Aorta (tissue), 5 donors: ENCODE results near the gene RPS6KA4. TPM values are rescaled to one million over a fixed set of nuclear protein-coding genes. Genes with fewer than 3 reads are reported as not detected.
"Not testable (repeated sequence)": the region's sequence is repeated elsewhere in the genome, so short reads cannot be mapped to it uniquely, and the experiment has no call there.

Experiments used
- ATAC-seq: fragments of 200-7000 bp; cut with Tn5 transposase; one replicate; pipeline ENCODE4 v1.9.1; 2022; ENCODE audit warnings: moderate library complexity; ENCODE audit not compliant: low FRiP score
- DNase-seq, 2 donors: peaks; one replicate each; pipeline ENCODE4 v3.0.0-alpha.2; 2020
- H3K27ac ChIP-seq, 2 donors: one replicate each; pipeline ENCODE4 v1.5.1; 2013; ENCODE audit warnings: low read length in 2 of 2, mild to moderate bottlenecking in 2 of 2, moderate library complexity in 2 of 2, control low read depth in 1 of 2, inconsistent platforms in 1 of 2, low read depth in 1 of 2
- H3K27me3 ChIP-seq, 2 donors: one replicate each; pipeline ENCODE4 v1.6.1; 2013; ENCODE audit warnings: control low read depth in 1 of 2, low read length in 1 of 2, mild to moderate bottlenecking in 1 of 2, moderate library complexity in 1 of 2; ENCODE audit not compliant: insufficient read depth in 2 of 2, control insufficient read depth in 1 of 2
- H3K36me3 ChIP-seq, 2 donors: one replicate each; pipeline ENCODE4 v1.6.1; 2013; ENCODE audit warnings: control low read depth in 1 of 2, low read length in 1 of 2, mild to moderate bottlenecking in 1 of 2; ENCODE audit not compliant: insufficient read depth in 2 of 2, control insufficient read depth in 1 of 2
- H3K4me1 ChIP-seq, 2 donors: one replicate each; pipeline ENCODE4 v1.6.1; 2013; ENCODE audit warnings: low read length in 2 of 2, control low read depth in 1 of 2, mild to moderate bottlenecking in 1 of 2, moderate library complexity in 1 of 2; ENCODE audit not compliant: insufficient read depth in 2 of 2, control insufficient read depth in 1 of 2
- H3K4me3 ChIP-seq, 2 donors: one replicate each; pipeline ENCODE4 v1.5.1; 2013; ENCODE audit warnings: low read length in 2 of 2, control low read depth in 1 of 2, mild to moderate bottlenecking in 1 of 2
- H3K9me3 ChIP-seq: one replicate; pipeline ENCODE4 v1.6.1; 2013; ENCODE audit warnings: mild to moderate bottlenecking, low read length; ENCODE audit not compliant: control insufficient read depth
- WGBS, 2 donors: extraction: QIAGEN DNeasy Blood & Tissue Kit; methylation state at CpG; one replicate each; pipeline ENCODE4 v1.1.7; 2013; 5-methylcytosine and 5-hydroxymethylcytosine counted together
- intact Hi-C, 2 donors: fragments of 100-400 bp; cut with DNase I; formaldehyde crosslinking; loops; one replicate each; pipeline versions ENCODE4 v1.14.2 to v1.15.0; 2022
- long read RNA-seq, 2 donors: library from polyadenylated mRNA; unstranded; transcript quantifications; one replicate each; pipeline ENCODE4 v2.0.0, GENCODE V29; 2020 to 2021
- polyA plus RNA-seq, 2 donors: library from polyadenylated mRNA; stranded (reverse); fragments of 200-250 nt; gene quantifications; one replicate each; pipeline ENCODE4 v1.2.3, GENCODE V29; 2013
- total RNA-seq, 2 donors: library from RNA; stranded (reverse); fragmentation: NEBNext Ultra II Directional; extraction: Animal tissue kit (Norgen Biotek cat#: 25700); gene quantifications; one replicate each; pipeline ENCODE4 v1.2.1, GENCODE V29; 2021
- donor health status: healthy with polysubstance abuse.
- donor health status: Bipolar disorder and iron deficiency.
- donor health status: DM: no; HTN: no; CAD: no.
- donor health status: DM: no; HTN: no; CAD: no.
- donor health status: DM: yes; HTN: yes; CAD: no.

RPS6KA4 gene
- total RNA-seq (10 to 100 TPM; 25.8 to 31.8 TPM), polyA plus RNA-seq (10 to 100 TPM; 14.1 to 27.2 TPM)
- long read RNA-seq, donor 1, partial matches to known transcripts = 0 of 6 reads
- long read RNA-seq, donor 1, other reads (novel, unspliced or antisense) = 4 of 6 reads
- long read RNA-seq, donor 2, partial matches to known transcripts = 5 of 10 reads
- long read RNA-seq, donor 2, other reads (novel, unspliced or antisense) = 2 of 10 reads

GRCh38 chr11:64358907-64359711 lies at the start of gene RPS6KA4:
RPS6KA4 (plus strand) TSS chr11:64359162; CDS start chr11:64359236, 74 bp downstream.
- WGBS, 2 donors = 0 to 1% methylated on average over 56 to 70 of the region's 70 CpGs
- intact Hi-C loops = loop anchor here in 1 of 2 donors (5.0 kb wide), 1 partner anchor 42 kb away; the partner anchor contains the start of genes PRDX5 and TRMT112
- H3K27ac ChIP-seq = peak within 1 kb of the TSS; percentile 1 to 87
- H3K9me3 ChIP-seq = no peaks in the 10 kb centered on the region
- ATAC-seq (peak; percentile 89), DNase-seq (peak; percentile 72 to 89)
- no peaks in the 10 kb centered on the region for H3K27me3 ChIP-seq
- peak within 1 kb of the TSS; percentile 72 to 74 for H3K4me3 ChIP-seq
- no peaks in the 10 kb centered on the region for H3K4me1 ChIP-seq
- H3K36me3 ChIP-seq = peaks cover 2 to 4% of the 10 kb centered on the region in 2 donors

- no peak overlapping the region for H3K27ac ChIP-seq
- H3K4me3 ChIP-seq = no peak overlapping the region
- DNase-seq (no peak), ATAC-seq (no peak)
- H3K27me3 ChIP-seq = no peaks in the 10 kb centered on the region
- H3K9me3 ChIP-seq = no peaks in the 10 kb centered on the region
- intact Hi-C loops = no loop called here
- H3K4me1 ChIP-seq = no peaks in the 10 kb centered on the region
- 91 to 92% methylated on average over 10 of the region's 10 CpGs for WGBS, 2 donors
- H3K36me3 ChIP-seq = no peaks in the 10 kb centered on the region
Measured at GRCh38 chr11:64312947-64313346, 46.0 kb upstream of the RPS6KA4 start.

DNA sequence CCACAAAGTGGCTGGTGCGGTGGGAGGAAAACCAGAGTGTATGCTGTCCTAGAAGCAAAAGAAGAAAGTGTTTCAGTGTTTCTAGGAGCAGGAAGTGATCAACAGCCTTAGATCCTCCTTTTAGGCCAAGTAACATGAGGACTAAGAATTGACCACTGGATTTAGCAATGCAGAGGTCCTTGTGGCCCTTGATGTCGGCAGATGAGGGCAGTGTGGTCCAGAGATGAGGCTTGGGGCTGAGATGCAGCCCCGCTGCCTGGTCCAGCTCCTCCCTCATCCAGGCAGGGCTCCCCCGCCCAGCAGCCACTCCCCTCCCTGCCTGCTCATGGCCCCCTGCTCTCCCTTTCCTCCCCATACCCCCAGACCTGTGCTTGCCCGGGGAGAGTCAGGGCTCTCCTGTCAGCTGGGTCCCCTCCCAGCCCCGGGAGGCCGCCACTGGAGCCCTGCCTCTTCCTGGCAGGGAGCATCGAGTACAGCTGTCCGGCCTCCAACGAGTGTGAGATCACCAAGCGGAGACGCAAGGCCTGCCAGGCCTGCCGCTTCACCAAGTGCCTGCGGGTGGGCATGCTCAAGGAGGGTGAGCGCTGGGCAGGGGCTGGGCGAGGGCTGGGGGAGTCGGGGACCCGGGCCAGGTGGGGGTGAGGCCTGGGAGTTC lies 45.3 kb upstream of the RPS6KA4 start:
- intact Hi-C loops = no loop called here
- peak; percentile 3 for ATAC-seq

GRCh38 chr11:64314146-64314804 lies 44.7 kb upstream of the RPS6KA4 start:
- Histone ChIP-seq H3K9me3 (no peaks in the 10 kb centered on the region), H3K27ac (no peak overlapping the region), H3K4me3 (no peak overlapping the region), H3K4me1 (no peaks in the 10 kb centered on the region), H3K27me3 (no peaks in the 10 kb centered on the region), H3K36me3 (no peaks in the 10 kb centered on the region)
- ATAC-seq = no peak
- intact Hi-C loops = no loop called here
- DNase-seq = no peak
- 77 to 84% methylated on average over 12 to 19 of the region's 19 CpGs for WGBS, 2 donors

More for the DNA sequence above, 45.3 kb upstream of the RPS6KA4 start:
- peak; percentile 77 to 87 for DNase-seq
- Histone ChIP-seq H3K27ac (no peak overlapping the region), H3K4me1 (no peaks in the 10 kb centered on the region), H3K9me3 (no peaks in the 10 kb centered on the region), H3K4me3 (no peak overlapping the region), H3K27me3 (no peaks in the 10 kb centered on the region), H3K36me3 (no peaks in the 10 kb centered on the region)
- WGBS, 2 donors = 65 to 71% methylated on average over 18 of the region's 18 CpGs

DNA sequence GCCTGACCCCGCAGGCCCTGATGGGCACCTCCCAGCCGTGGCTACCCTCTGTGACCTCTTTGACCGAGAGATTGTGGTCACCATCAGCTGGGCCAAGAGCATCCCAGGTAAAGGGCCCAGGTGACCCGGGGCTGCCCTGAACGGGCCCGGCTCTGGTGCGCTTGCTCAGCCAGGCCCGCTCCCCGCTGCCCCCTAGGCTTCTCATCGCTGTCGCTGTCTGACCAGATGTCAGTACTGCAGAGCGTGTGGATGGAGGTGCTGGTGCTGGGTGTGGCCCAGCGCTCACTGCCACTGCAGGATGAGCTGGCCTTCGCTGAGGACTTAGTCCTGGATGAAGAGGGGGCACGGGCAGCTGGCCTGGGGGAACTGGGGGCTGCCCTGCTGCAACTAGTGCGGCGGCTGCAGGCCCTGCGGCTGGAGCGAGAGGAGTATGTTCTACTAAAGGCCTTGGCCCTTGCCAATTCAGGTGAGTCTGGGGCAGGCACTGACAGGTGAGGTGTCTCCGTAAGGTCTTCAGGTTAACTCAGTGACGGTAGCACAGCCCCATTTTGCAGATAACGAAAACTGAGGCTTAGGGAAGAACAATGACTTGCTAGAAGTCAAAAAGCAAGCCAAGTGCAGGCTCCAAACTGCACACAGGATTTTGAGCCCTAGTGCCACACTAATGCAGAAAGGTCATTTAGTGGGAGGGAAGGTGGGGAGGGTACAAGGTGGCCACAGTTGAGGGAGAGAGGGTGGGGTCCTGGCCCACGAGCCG lies 44.0 kb upstream of the RPS6KA4 start:
- DNase-seq (no peak), ATAC-seq (no peak)
- H3K4me1 ChIP-seq = no peaks in the 10 kb centered on the region
- no peak overlapping the region for H3K27ac ChIP-seq
- H3K27me3 ChIP-seq = no peaks in the 10 kb centered on the region
- intact Hi-C loops = loop anchor here in 1 of 2 donors (5.0 kb wide), 1 partner anchor 42 kb away; the partner anchor contains the start of gene RPS6KA4
- H3K9me3 ChIP-seq = no peaks in the 10 kb centered on the region
- WGBS, 2 donors = 87 to 89% methylated on average over 22 to 24 of the region's 24 CpGs
- H3K36me3 ChIP-seq = no peaks in the 10 kb centered on the region
- H3K4me3 ChIP-seq = no peak overlapping the region

GRCh38 chr11:64315667-64316526 lies 43.1 kb upstream of the RPS6KA4 start:
- H3K36me3 ChIP-seq, ATAC-seq, DNase-seq, H3K4me3 ChIP-seq, H3K27ac ChIP-seq, H3K4me1 ChIP-seq, H3K9me3 ChIP-seq, H3K27me3 ChIP-seq: not testable (repeated sequence)
- WGBS, 2 donors = 70 to 71% methylated on average over 23 to 25 of the region's 25 CpGs
- intact Hi-C loops = loop anchor here in 1 of 2 donors (5.0 kb wide), 1 partner anchor 41 kb away; the partner anchor contains the start of gene RPS6KA4

- WGBS, 2 donors = 6 to 7% methylated on average over 32 of the region's 32 CpGs
- H3K27ac ChIP-seq = peak overlapping the region; percentile 12 to 85
- intact Hi-C loops = loop anchor here in 1 of 2 donors (5.0 kb wide), 1 partner anchor 41 kb away; the partner anchor contains the start of gene RPS6KA4
- no peaks in the 10 kb centered on the region for H3K4me1 ChIP-seq
- no peaks in the 10 kb centered on the region for H3K9me3 ChIP-seq
- DNase-seq = no peak
- H3K36me3 ChIP-seq = no peaks in the 10 kb centered on the region
- ATAC-seq = no peak
- H3K27me3 ChIP-seq = no peaks in the 10 kb centered on the region
- peak overlapping the region; percentile 27 to 56 for H3K4me3 ChIP-seq
Measured at GRCh38 chr11:64316672-64317324, 42.2 kb upstream of the RPS6KA4 start.
